Mucosa of descending colon (tissue), 3 donors: ENCODE measurements around the gene BOC. TPM values are rescaled to one million over a fixed set of nuclear protein-coding genes. Genes with fewer than 3 reads are reported as not detected.

ENCODE experiments used
- ATAC-seq: fragments of 200-7000 bp; cut with Tn5 transposase; one replicate; pipeline ENCODE4 v1.9.1; 2020; ENCODE audit warnings: mild to moderate bottlenecking, moderate library complexity
- DNase-seq, 3 donors: peaks; one replicate each; pipeline ENCODE4 v3.0.0-alpha.2; 2020
- H3K36me3 ChIP-seq: fragments of 200-600 bp; one replicate; pipeline ENCODE4 v1.8.0; 2021; ENCODE audit warnings: low read depth, mild to moderate bottlenecking
- H3K4me1 ChIP-seq: fragments of 200-600 bp; one replicate; pipeline ENCODE4 v1.8.0; 2021; ENCODE audit warnings: low read depth, mild to moderate bottlenecking
- H3K4me3 ChIP-seq: fragments of 200-600 bp; one replicate; pipeline ENCODE4 v1.8.0; 2021; ENCODE audit warnings: mild to moderate bottlenecking
- H3K9me3 ChIP-seq: fragments of 200-600 bp; one replicate; pipeline ENCODE4 v1.8.0; 2021; ENCODE audit warnings: mild to moderate bottlenecking
- CTCF ChIP-seq: fragments of 200-600 bp; IDR thresholded peaks from one replicate; pipeline ENCODE4 v1.8.0; 2022; ENCODE audit warnings: antibody characterized with exemption, mild to moderate bottlenecking
- intact Hi-C, 2 donors: fragments of 100-400 bp; cut with DNase I in 1 of 2; cut with micrococcal nuclease in 1 of 2; formaldehyde crosslinking; loops; one replicate each; pipeline versions ENCODE4 v1.11.0 to v1.11.1; 2022; cut with DNase I, micrococcal nuclease
- total RNA-seq, 3 donors: library from RNA; stranded (reverse); fragmentation: NEBNext Ultra II Directional in 2 of 3; extraction: Animal tissue kit (Norgen Biotek cat#: 25700) in 2 of 3; gene quantifications; one replicate each; pipeline versions ENCODE4 v1.2.1 to v1.2.4, GENCODE V29; 2021 to 2023
- donor health status: DM: no; HTN: no; CAD: no; lungs with moderate emphysema.
- donor health status: DM: no; HTN: no; CAD: no.
- donor health status: DM: no; HTN: yes; CAD: no.

The BOC gene
- total RNA-seq, 3 donors from 2014 or later, result 4.9 to 70.9 (median 12.1) TPM

DNA sequence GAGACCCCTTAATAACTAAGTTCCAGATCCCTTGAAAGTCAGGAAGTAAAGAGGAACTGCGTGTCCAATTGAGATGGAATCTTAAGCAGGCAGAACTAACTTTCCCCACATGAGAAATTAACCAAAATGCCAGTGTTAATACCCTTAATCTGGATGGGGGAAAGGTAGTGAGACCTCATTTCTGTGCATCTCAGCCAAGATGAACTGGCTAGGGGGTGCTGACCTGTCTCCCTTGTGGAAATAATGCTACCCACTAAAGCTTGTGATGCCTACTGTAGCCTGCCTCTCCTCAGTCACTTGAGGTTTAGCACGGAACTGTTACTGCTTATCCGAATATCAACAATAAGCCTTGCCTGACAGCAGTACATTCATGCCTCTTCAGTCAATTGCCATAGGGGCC, 15.1 kb downstream of the BOC start:
- Histone ChIP-seq H3K36me3 (no peaks in the 10 kb centered on the region), H3K4me3 (no peak overlapping the region), H3K4me1 (no peaks in the 10 kb centered on the region), H3K9me3 (no peaks in the 10 kb centered on the region)
- no peak for TF ChIP-seq CTCF
- DNase-seq (no peak), ATAC-seq (no peak)
- intact Hi-C loops, result no loop called here

DNA sequence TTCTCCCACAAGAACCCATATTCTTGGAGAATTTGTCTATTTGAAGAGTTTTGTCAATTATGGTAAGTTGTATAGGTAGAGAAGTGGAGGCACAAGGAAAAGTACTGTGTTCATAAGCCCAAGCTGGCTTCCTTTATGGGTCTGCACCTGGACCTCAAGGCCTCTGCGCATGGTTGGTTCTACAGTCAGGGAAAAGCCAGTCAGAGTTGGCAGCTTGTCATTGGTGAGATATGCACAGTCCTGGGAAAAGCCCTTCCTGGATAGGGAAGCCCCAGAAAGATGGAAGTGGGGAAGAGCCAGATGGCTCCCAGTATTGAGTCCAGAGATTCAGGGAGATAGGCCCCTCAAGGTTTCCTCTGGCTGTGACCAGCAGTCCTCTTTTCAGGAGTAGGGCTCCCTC, 15.8 kb downstream of the BOC start:
- Histone ChIP-seq H3K4me3 (no peak overlapping the region), H3K4me1 (no peaks in the 10 kb centered on the region), H3K36me3 (no peaks in the 10 kb centered on the region), H3K9me3 (no peaks in the 10 kb centered on the region)
- no peak for TF ChIP-seq CTCF
- ATAC-seq (no peak), DNase-seq (no peak)
- intact Hi-C loops, result no loop called here

GRCh38 chr3:113228498-113229286, 17.3 kb downstream of the BOC start:
- no peak for TF ChIP-seq CTCF
- H3K4me1 ChIP-seq, result no peaks in the 10 kb centered on the region
- ATAC-seq, result no peak
- no peaks in the 10 kb centered on the region for H3K36me3 ChIP-seq
- H3K9me3 ChIP-seq, result no peaks in the 10 kb centered on the region
- DNase-seq, result no peak
- intact Hi-C loops, result no loop called here
- no peak overlapping the region for H3K4me3 ChIP-seq

DNA sequence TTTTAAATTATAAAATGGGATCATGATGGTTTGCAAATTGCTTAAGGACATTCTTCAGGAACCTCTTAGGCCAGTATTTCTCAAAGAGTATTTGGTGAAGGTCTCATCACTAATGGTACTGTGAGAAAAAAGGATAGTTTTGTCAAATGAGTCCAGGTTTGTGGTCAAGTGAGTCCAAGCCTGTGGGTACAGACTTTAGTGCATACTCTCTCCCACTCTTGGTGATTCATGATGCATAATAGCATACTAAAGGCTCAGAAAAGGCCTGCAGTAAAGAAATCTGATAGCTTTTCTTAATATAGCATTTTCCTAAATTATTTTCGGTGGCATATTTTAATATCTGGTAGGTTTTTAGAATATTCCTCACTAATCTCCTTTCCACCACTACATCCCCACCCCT, 20.0 kb downstream of the BOC start:
- intact Hi-C loops, result no loop called here
- no peaks in the 10 kb centered on the region for H3K36me3 ChIP-seq
- no peak overlapping the region for H3K4me3 ChIP-seq
- H3K9me3 ChIP-seq, result no peaks in the 10 kb centered on the region
- ATAC-seq (no peak), DNase-seq (no peak)
- no peak for TF ChIP-seq CTCF
- no peaks in the 10 kb centered on the region for H3K4me1 ChIP-seq

- no peaks in the 10 kb centered on the region for H3K36me3 ChIP-seq
- H3K4me1 ChIP-seq, result no peaks in the 10 kb centered on the region
- peak; percentile 26 for ATAC-seq
- no peaks in the 10 kb centered on the region for H3K9me3 ChIP-seq
- no peak for TF ChIP-seq CTCF
- intact Hi-C loops, result no loop called here
- H3K4me3 ChIP-seq, result no peak overlapping the region
- no peak for DNase-seq
Measured at GRCh38 chr3:113231827-113232253, 20.5 kb downstream of the BOC start.
